ENCODE measurements around the gene CLCA1.
A peak's percentile ranks its signal among the peaks of the same experiment; 100 is the strongest.

The CLCA1 gene

GRCh38 chr1:86504895-86505563 is 36.3 kb downstream of the CLCA1 start:
- no peak for TF ChIP-seq CTCF (IDR thresholded peaks at IDR 0.05; ENCODE audit: control insufficient read depth, insufficient read depth, low read depth, low read length, missing control alignments)
- peak; percentile 50 for DNase-seq (ENCODE audit: low read depth)
- no peak overlapping the region for H3K4me3 ChIP-seq (ENCODE audit: control insufficient read depth, low read depth, low read length)

- no peak for TF ChIP-seq CTCF (IDR thresholded peaks at IDR 0.05; ENCODE audit: control insufficient read depth, insufficient read depth, low read depth, low read length, missing control alignments)
- DNase-seq (ENCODE audit: low read depth) = no peak
- no peak overlapping the region for H3K4me3 ChIP-seq (ENCODE audit: control insufficient read depth, low read depth, low read length)
Measured at GRCh38 chr1:86505564-86505902, 36.8 kb downstream of the CLCA1 start.

GRCh38 chr1:86507935-86508582 is 39.3 kb downstream of the CLCA1 start:
- peak; percentile 51 for TF ChIP-seq CTCF (IDR thresholded peaks at IDR 0.05; ENCODE audit: control insufficient read depth, insufficient read depth, low read depth, low read length, missing control alignments)
- no peak overlapping the region for H3K4me3 ChIP-seq (ENCODE audit: control insufficient read depth, low read depth, low read length)
- DNase-seq (ENCODE audit: low read depth) = no peak

- no peak for TF ChIP-seq CTCF (IDR thresholded peaks at IDR 0.05; ENCODE audit: control insufficient read depth, insufficient read depth, low read depth, low read length, missing control alignments)
- H3K4me3 ChIP-seq (ENCODE audit: control insufficient read depth, low read depth, low read length) = no peak overlapping the region
- DNase-seq (ENCODE audit: low read depth) = no peak
Measured at GRCh38 chr1:86508583-86508969, 39.8 kb downstream of the CLCA1 start.

GRCh38 chr1:86515597-86515996 is 46.9 kb downstream of the CLCA1 start:
- peak; percentile 28 for TF ChIP-seq CTCF (IDR thresholded peaks at IDR 0.05; ENCODE audit: control insufficient read depth, insufficient read depth, low read depth, low read length, missing control alignments)
- no peak for DNase-seq (ENCODE audit: low read depth)
- no peak overlapping the region for H3K4me3 ChIP-seq (ENCODE audit: control insufficient read depth, low read depth, low read length)

- DNase-seq (ENCODE audit: low read depth) = no peak
- TF ChIP-seq CTCF (IDR thresholded peaks at IDR 0.05; ENCODE audit: control insufficient read depth, insufficient read depth, low read depth, low read length, missing control alignments) = no peak
- no peak overlapping the region for H3K4me3 ChIP-seq (ENCODE audit: control insufficient read depth, low read depth, low read length)
Measured at GRCh38 chr1:86516335-86516734, 47.6 kb downstream of the CLCA1 start.
